Colonic mucosa (tissue), 4 donors: Measurements from ENCODE around the gene GALM. TPM values are rescaled to one million over a fixed set of nuclear protein-coding genes. Genes with fewer than 3 reads are reported as not detected.

ENCODE experiments used
- DNase-seq: peaks from one replicate; pipeline ENCODE4 v3.0.0-alpha.2; 2020
- H3K27ac ChIP-seq: fragments of 200-600 bp; one replicate; pipeline ENCODE4 v1.8.0; 2021
- H3K27me3 ChIP-seq: fragments of 200-600 bp; one replicate; pipeline ENCODE4 v1.8.0; 2021
- H3K36me3 ChIP-seq: fragments of 200-600 bp; one replicate; pipeline ENCODE4 v1.8.0; 2021
- H3K4me1 ChIP-seq: fragments of 200-600 bp; one replicate; pipeline ENCODE4 v1.8.0; 2021; ENCODE audit warnings: mild to moderate bottlenecking
- H3K4me3 ChIP-seq: fragments of 200-600 bp; one replicate; pipeline ENCODE4 v1.8.0; 2021
- H3K9ac ChIP-seq, 2 donors: one replicate each; pipeline ENCODE4 v1.7.0; 2013; ENCODE audit warnings: control low read depth in 2 of 2, low read depth in 2 of 2, low read length in 2 of 2
- H3K9me3 ChIP-seq: fragments of 200-600 bp; one replicate; pipeline ENCODE4 v1.8.0; 2021
- CTCF ChIP-seq: fragments of 200-600 bp; IDR thresholded peaks from one replicate; pipeline ENCODE4 v1.8.0; 2022; ENCODE audit warnings: antibody characterized with exemption, mild to moderate bottlenecking
- intact Hi-C: fragments of 100-400 bp; cut with DNase I; formaldehyde crosslinking; loops from one replicate; pipeline ENCODE4 v1.14.1; 2022
- total RNA-seq, 2 donors: library from RNA; stranded (reverse); fragmentation: NEBNext Ultra II Directional in 1 of 2; extraction: Animal tissue kit (Norgen Biotek cat#: 25700) in 1 of 2; gene quantifications; one replicate each; pipeline ENCODE4 v1.2.1, GENCODE V29; 2021
- donor health status: healthy.
- donor health status: DM: no; HTN: no; CAD: no.
- donor health status: DM: no; HTN: no; CAD: no.

Gene GALM
- total RNA-seq, 2 donors from 2014 or later = 47.9 to 68.8 TPM

GRCh38 chr2:38775097-38775920 lies 109.4 kb downstream of the GALM start:
- Histone ChIP-seq H3K9me3 (no peaks in the 10 kb centered on the region), H3K4me3 (no peak overlapping the region), H3K4me1 (no peaks in the 10 kb centered on the region), H3K9ac (no peak overlapping the region), H3K27me3 (peaks cover 5% of the 10 kb centered on the region), H3K36me3 (no peaks in the 10 kb centered on the region), H3K27ac (no peak overlapping the region)
- TF ChIP-seq CTCF = no peak
- DNase-seq = no peak
- intact Hi-C loops = no loop called here

DNA sequence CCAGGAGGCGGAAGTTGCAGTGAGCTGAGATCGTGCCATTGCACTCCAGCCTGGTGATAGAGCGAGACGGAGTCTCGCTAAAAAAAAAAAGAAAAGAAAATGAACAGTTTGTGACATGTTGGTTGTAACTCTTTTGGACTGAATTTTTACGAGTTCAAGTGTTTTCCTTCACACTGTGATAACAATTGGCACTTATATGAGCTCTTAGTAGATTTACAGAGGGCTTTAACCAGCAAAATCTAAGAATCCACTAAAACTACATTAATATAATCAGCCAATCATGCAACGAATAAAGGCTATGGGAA lies 110.0 kb downstream of the GALM start:
- intact Hi-C loops = no loop called here
- Histone ChIP-seq H3K9me3 (no peaks in the 10 kb centered on the region), H3K27ac (no peak overlapping the region), H3K36me3 (no peaks in the 10 kb centered on the region), H3K4me1 (no peaks in the 10 kb centered on the region), H3K27me3 (peaks cover 5% of the 10 kb centered on the region), H3K9ac (no peak overlapping the region), H3K4me3 (no peak overlapping the region)
- DNase-seq = no peak
- no peak for TF ChIP-seq CTCF

- H3K36me3 ChIP-seq = no peaks in the 10 kb centered on the region
- no peak overlapping the region for H3K27ac ChIP-seq
- intact Hi-C loops = no loop called here
- no peaks in the 10 kb centered on the region for H3K9me3 ChIP-seq
- no peak for DNase-seq
- no peak overlapping the region for H3K9ac ChIP-seq
- H3K4me3 ChIP-seq = no peak overlapping the region
- H3K4me1 ChIP-seq = no peaks in the 10 kb centered on the region
- TF ChIP-seq CTCF = no peak
- peaks cover 5% of the 10 kb centered on the region for H3K27me3 ChIP-seq
Measured at GRCh38 chr2:38776531-38776930, 110.6 kb downstream of the GALM start.

DNA sequence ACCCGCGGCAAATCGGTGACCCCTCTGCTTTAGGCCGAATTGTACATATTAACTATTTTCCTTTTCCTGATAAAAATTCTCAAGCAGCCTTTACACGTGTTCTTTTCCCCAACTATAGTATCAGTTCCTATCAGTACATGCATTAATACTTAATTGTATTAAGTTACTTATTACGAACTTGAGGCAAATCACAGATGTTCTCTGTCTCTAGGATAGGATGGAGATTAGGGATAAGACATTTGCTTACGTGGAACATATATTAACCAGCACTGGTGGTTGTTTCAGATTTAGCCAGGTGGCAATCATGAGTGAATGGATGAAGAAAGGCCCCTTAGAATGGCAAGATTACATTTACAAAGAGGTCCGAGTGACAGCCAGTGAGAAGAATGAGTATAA lies 112.8 kb downstream of the GALM start:
- peaks cover 5% of the 10 kb centered on the region for H3K27me3 ChIP-seq
- peak overlapping the region; percentile 78 for H3K4me3 ChIP-seq
- no peaks in the 10 kb centered on the region for H3K4me1 ChIP-seq
- H3K36me3 ChIP-seq = no peaks in the 10 kb centered on the region
- DNase-seq = no peak
- H3K9ac ChIP-seq = peak overlapping the region; percentile 32 to 63
- TF ChIP-seq CTCF = no peak
- no peak overlapping the region for H3K27ac ChIP-seq
- H3K9me3 ChIP-seq = no peaks in the 10 kb centered on the region
- intact Hi-C loops = no loop called here

- TF ChIP-seq CTCF = no peak
- Histone ChIP-seq H3K9ac (no peak overlapping the region), H3K27me3 (no peaks in the 10 kb centered on the region), H3K4me1 (no peaks in the 10 kb centered on the region), H3K4me3 (no peak overlapping the region), H3K27ac (no peak overlapping the region), H3K9me3 (no peaks in the 10 kb centered on the region), H3K36me3 (no peaks in the 10 kb centered on the region)
- intact Hi-C loops = no loop called here
- DNase-seq = no peak
Measured at GRCh38 chr2:38783586-38783985, 117.7 kb downstream of the GALM start.

Other genes starting within 250 kb of the GALM start
- gene HNRNPLL, start 63.2 kb upstream of the GALM start, total RNA-seq = 10 to 100 TPM; 41.6 to 58.7 TPM
- 100 to 1,000 TPM; 119 to 157 TPM for gene SRSF7, start 85.2 kb downstream of the GALM start, total RNA-seq
- 10 to 100 TPM in 1 of 2 donors, 1 to 10 TPM in 1; 8.8 to 18.7 TPM for gene GEMIN6, start 112.1 kb downstream of the GALM start, total RNA-seq
- 10 to 100 TPM in 1 of 2 donors, 1 to 10 TPM in 1; 7.9 to 14.7 TPM for gene DHX57, start 209.8 kb downstream of the GALM start, total RNA-seq
- gene MORN2, start 209.9 kb downstream of the GALM start, total RNA-seq = 10 to 100 TPM in 1 of 2 donors, 1 to 10 TPM in 1; 9.2 to 11.5 TPM
- under 1 TPM; 0.32 to 0.35 TPM for gene ARHGEF33, start 223.8 kb downstream of the GALM start, total RNA-seq